GM18861 (cell line): Measurements from ENCODE around the gene ASB13.

Source experiments
- ATAC-seq: cut with Tn5 transposase; IDR thresholded peaks from one replicate; pipeline ENCODE4 v1.9.1; 2021; ENCODE audit not compliant: unreplicated experiment

ASB13 gene

DNA sequence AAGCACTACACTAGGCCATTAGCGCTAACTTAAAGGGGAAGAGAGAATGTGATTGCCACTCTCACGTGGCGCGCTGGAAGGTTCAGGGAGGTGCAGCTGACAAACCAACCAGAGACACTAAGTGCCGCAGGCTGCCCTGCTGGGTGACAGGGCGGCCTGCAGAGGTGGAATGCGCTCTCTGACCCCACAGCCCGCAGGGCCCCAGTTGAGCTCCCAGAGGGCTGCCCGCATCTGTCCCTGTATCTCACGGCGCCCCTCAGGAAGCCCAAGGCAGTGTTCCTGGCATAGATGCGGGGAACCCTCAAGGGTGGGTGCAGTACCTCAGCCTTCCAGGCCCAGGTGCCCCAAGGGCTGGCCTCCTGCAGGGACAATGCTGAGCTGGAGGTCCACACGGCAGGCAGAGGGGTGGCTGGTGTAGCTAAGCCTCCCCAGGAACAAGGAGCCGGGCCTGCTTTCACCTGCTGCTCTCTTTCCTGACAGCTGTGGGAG, 75.0 kb downstream of the ASB13 start:
- ATAC-seq, result no peak

DNA sequence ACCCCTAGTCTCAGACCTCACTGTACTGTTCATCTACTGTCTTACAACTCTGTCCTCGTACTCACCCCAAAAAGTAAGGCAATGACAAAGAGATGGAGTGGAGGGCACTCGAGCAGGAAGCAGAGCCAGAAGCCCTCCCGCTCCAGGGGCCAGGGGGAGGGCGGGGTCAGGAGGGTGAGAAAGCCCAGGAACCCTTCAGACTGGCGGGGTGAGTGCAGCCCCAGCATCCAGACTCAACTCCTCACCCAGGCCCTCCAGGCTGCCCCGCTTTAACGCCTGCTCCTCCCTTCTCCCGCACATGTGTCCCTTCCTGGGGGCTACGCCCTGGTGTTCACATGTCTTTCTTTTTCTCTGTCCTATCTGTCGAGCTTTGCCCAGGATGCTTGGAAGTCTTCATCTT, 75.6 kb downstream of the ASB13 start:
- no peak for ATAC-seq

DNA sequence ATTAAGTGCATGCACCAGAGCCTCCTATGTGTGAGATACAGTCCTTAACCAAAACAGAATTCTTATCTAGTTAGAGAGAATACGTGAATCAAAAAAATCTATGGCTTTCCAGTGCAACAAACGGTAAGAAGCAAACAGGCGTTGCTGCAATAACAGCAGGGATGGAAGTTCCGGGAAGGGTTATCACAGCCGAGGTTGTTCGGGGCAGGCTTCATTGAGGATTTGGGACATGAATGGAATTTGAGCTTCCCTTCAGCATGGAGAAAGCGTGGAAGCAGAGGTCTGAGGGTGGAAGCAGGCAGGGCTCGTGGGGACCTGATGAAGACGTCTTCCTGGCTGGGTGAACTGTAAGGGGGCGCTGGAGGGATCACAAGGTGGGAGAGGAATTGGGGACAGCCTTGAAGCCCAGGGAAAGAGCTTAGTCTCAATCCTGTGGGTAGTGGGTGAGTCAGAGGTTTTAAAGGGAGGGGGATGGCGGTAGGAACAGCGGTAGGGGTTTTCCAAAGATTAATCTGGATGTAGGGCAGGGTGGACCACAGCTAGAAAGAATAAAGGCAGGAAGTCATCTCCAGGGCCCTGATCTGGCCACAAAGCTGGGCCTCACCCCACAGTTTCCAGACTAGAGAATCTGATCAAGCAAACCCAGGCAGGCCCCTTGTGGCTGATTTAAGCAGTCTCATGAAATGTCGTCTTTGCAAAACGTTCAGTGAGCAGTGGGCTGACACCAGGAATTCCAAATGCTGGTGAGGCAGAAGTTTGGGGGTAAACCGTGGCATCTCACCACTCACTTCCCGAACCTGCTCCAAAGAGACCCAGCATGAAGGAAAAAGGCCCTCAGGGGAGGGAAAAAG, 76.5 kb downstream of the ASB13 start:
- no peak for ATAC-seq

DNA sequence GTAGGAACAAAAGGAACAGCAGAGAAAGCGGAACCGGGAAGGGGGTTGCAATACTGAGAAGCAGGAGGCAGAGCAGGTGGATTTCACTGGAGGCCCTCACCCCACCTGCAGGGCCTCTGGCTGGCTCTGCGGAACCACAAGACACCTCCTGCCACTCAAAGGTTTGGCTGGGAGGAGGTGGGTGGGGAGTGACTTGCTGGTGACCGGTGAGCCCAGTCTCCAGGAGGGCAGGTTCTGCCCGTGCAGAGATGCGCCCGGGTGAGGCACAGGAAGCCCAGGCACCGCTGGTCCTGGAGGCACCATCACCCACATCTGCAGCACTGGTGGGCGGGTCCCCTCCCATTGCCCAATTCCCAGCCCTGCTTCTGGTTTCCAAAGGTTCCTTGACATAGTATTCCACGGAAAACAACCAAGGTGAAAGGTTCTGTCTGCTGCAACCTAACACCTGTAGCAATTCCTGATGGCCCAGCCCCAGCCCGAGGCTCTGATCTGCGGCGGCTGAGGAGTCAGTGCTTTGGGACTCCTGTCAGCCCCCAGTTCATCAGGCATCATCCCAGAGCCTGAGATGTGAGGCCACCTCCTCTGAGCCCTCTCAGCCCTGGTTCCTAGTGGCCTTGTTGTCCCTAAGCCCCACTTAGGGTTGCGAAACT, 77.3 kb downstream of the ASB13 start:
- no peak for ATAC-seq
